Neural progenitor cell (in vitro differentiated cells): Measurements from ENCODE around the gene HSD17B7. TPM values are rescaled to one million over a fixed set of nuclear protein-coding genes. Genes with fewer than 3 reads are reported as not detected.

Experiments used
- DNase-seq: peaks from one replicate; pipeline ENCODE4 v3.0.0-alpha.2; 2016; ENCODE audit warnings: low spot score
- H2AFZ ChIP-seq: fragments of 200-600 bp; sonication (generic); replicated peaks from 2 replicates; pipeline ENCODE4 v1.6.1; 2016; ENCODE audit warnings: antibody characterized with exemption
- H3F3A ChIP-seq: fragments of 200-600 bp; sonication (generic); 2 replicates; pipeline ENCODE4 v1.6.1; 2016; ENCODE audit warnings: antibody characterized with exemption, low read depth
- H3K27ac ChIP-seq: fragments of 200-600 bp; sonication (generic); 2 replicates; pipeline ENCODE4 v1.5.1; 2016; ENCODE audit warnings: mild to moderate bottlenecking
- H3K27me3 ChIP-seq: fragments of 200-600 bp; sonication (generic); 2 replicates; pipeline ENCODE4 v1.6.1; 2016; ENCODE audit warnings: mild to moderate bottlenecking, moderate library complexity
- H3K36me3 ChIP-seq: fragments of 200-600 bp; sonication (generic); 2 replicates; pipeline ENCODE4 v1.5.1; 2016
- H3K4me1 ChIP-seq: fragments of 200-600 bp; sonication (generic); 2 replicates; pipeline ENCODE4 v1.6.1; 2016; ENCODE audit warnings: mixed run types
- H3K4me2 ChIP-seq: fragments of 200-600 bp; sonication (generic); 2 replicates; pipeline ENCODE4 v1.6.1; 2016
- H3K4me3 ChIP-seq: fragments of 200-600 bp; sonication (generic); 2 replicates; pipeline ENCODE4 v1.5.1; 2016
- H3K79me2 ChIP-seq: fragments of 200-600 bp; sonication (generic); 2 replicates; pipeline ENCODE4 v1.6.1; 2016; ENCODE audit warnings: low read depth
- H3K9ac ChIP-seq: fragments of 200-600 bp; sonication (generic); 2 replicates; pipeline ENCODE4 v1.6.1; 2016
- H3K9me3 ChIP-seq: fragments of 200-600 bp; sonication (generic); 2 replicates; pipeline ENCODE4 v1.5.1; 2016; ENCODE audit warnings: low read depth
- H4K20me1 ChIP-seq: fragments of 200-600 bp; sonication (generic); 2 replicates; pipeline ENCODE4 v1.6.1; 2016; ENCODE audit warnings: low read depth
- H3K27ac Mint-ChIP-seq: 3 replicates; pipeline ENCODE4 v1.8.0; 2021; ENCODE audit warnings: mixed read lengths
- H3K27me3 Mint-ChIP-seq: 2 replicates; pipeline ENCODE4 v1.8.0; 2022; ENCODE audit warnings: low read depth, mild to moderate bottlenecking, inconsistent platforms, moderate library complexity, mixed read lengths; ENCODE audit not compliant: insufficient read depth
- H3K36me3 Mint-ChIP-seq: 3 replicates; pipeline ENCODE4 v1.8.0; 2021; ENCODE audit warnings: mixed read lengths
- H3K4me1 Mint-ChIP-seq: 3 replicates; pipeline ENCODE4 v1.8.0; 2021; ENCODE audit warnings: mixed read lengths
- H3K4me3 Mint-ChIP-seq: 3 replicates; pipeline ENCODE4 v1.8.0; 2021; ENCODE audit warnings: mild to moderate bottlenecking, moderate library complexity, mixed read lengths
- H3K9me3 Mint-ChIP-seq: 3 replicates; pipeline ENCODE4 v1.8.0; 2020; ENCODE audit warnings: mixed read lengths
- CTCF ChIP-seq: fragments of 200-600 bp; sonication (generic); IDR thresholded peaks from 2 replicates; pipeline ENCODE4 v1.5.1; 2017; ENCODE audit warnings: antibody characterized with exemption, mild to moderate bottlenecking
- EZH2 ChIP-seq: fragments of 200-600 bp; sonication (generic); IDR thresholded peaks from 2 replicates; pipeline ENCODE4 v1.6.1; 2017; ENCODE audit warnings: antibody characterized with exemption, mild to moderate bottlenecking, moderate library complexity
- EZH2phosphoT487 ChIP-seq: fragments of 200-600 bp; sonication (generic); IDR thresholded peaks from 2 replicates; pipeline ENCODE4 v1.6.1; 2017; ENCODE audit warnings: antibody characterized with exemption
- total RNA-seq: library from RNA; depleted of rRNA; stranded (reverse); fragments of >200 nt; gene quantifications from 2 replicates; pipeline ENCODE4 v1.2.3, GENCODE V29; 2015; ENCODE audit warnings: low replicate concordance

HSD17B7 gene
- total RNA-seq, 1 donor from 2014 or later: 48.0 TPM

- H3K9ac ChIP-seq: no peak overlapping the region
- H3K4me3 Mint-ChIP-seq: no peak overlapping the region
- no peak overlapping the region for H3K27ac ChIP-seq
- no peaks in the 10 kb centered on the region for H3K4me1 Mint-ChIP-seq
- peaks cover 10% of the 10 kb centered on the region for H3K9me3 Mint-ChIP-seq
- TF ChIP-seq CTCF: no peak
- peaks cover 3% of the 10 kb centered on the region for H3K27me3 Mint-ChIP-seq
- no peak for DNase-seq
- H3K36me3 Mint-ChIP-seq: no peaks in the 10 kb centered on the region
- no peak overlapping the region for H3K4me2 ChIP-seq
- H2AFZ ChIP-seq: no peak overlapping the region
- no peaks in the 10 kb centered on the region for H4K20me1 ChIP-seq
- H3K27me3 ChIP-seq: no peaks in the 10 kb centered on the region
- no peaks in the 10 kb centered on the region for H3K79me2 ChIP-seq
- H3K4me1 ChIP-seq: no peaks in the 10 kb centered on the region
- no peaks in the 10 kb centered on the region for H3F3A ChIP-seq
- H3K4me3 ChIP-seq: no peak overlapping the region
- H3K36me3 ChIP-seq: no peaks in the 10 kb centered on the region
- H3K9me3 ChIP-seq: no peaks in the 10 kb centered on the region
- no peak overlapping the region for H3K27ac Mint-ChIP-seq
Measured at GRCh38 chr1:162753001-162753658, 37.4 kb upstream of the HSD17B7 start.

- Histone ChIP-seq H3K36me3 (no peaks in the 10 kb centered on the region), H3K4me2 (no peak overlapping the region), H3K27me3 (no peaks in the 10 kb centered on the region), H3K27ac (no peak overlapping the region), H3K9me3 (no peaks in the 10 kb centered on the region), H4K20me1 (no peaks in the 10 kb centered on the region), H2AFZ (no peak overlapping the region), H3K9ac (no peak overlapping the region), H3F3A (no peaks in the 10 kb centered on the region), H3K4me1 (no peaks in the 10 kb centered on the region), H3K4me3 (no peak overlapping the region), H3K79me2 (no peaks in the 10 kb centered on the region)
- Mint-ChIP-seq H3K27me3 (peaks cover 3% of the 10 kb centered on the region), H3K4me3 (no peak overlapping the region), H3K4me1 (no peaks in the 10 kb centered on the region), H3K9me3 (peaks cover 7% of the 10 kb centered on the region), H3K36me3 (no peaks in the 10 kb centered on the region), H3K27ac (no peak overlapping the region)
- no peak for DNase-seq
- no peak for TF ChIP-seq EZH2phosphoT487
- no peak for TF ChIP-seq EZH2
- no peak for TF ChIP-seq CTCF
Measured at GRCh38 chr1:162753998-162754585, 36.4 kb upstream of the HSD17B7 start.

GRCh38 chr1:162755306-162755705, 35.2 kb upstream of the HSD17B7 start:
- Histone ChIP-seq H3K4me3 (no peak overlapping the region), H3K4me2 (no peak overlapping the region), H3K36me3 (no peaks in the 10 kb centered on the region), H4K20me1 (no peaks in the 10 kb centered on the region), H3K9me3 (no peaks in the 10 kb centered on the region), H3K79me2 (no peaks in the 10 kb centered on the region), H3K27me3 (no peaks in the 10 kb centered on the region), H2AFZ (no peak overlapping the region), H3F3A (no peaks in the 10 kb centered on the region), H3K4me1 (no peaks in the 10 kb centered on the region), H3K9ac (no peak overlapping the region), H3K27ac (no peak overlapping the region)
- no peak overlapping the region for H3K27ac Mint-ChIP-seq
- no peak overlapping the region for H3K4me3 Mint-ChIP-seq
- peaks cover 5% of the 10 kb centered on the region for H3K27me3 Mint-ChIP-seq
- no peak for TF ChIP-seq CTCF
- no peak for TF ChIP-seq EZH2
- no peak for TF ChIP-seq EZH2phosphoT487
- H3K4me1 Mint-ChIP-seq: no peaks in the 10 kb centered on the region
- no peaks in the 10 kb centered on the region for H3K36me3 Mint-ChIP-seq
- peaks cover 5% of the 10 kb centered on the region for H3K9me3 Mint-ChIP-seq
- no peak for DNase-seq
